ENCODE measurements around the gene CDAN1. TPM values are rescaled to one million over a fixed set of nuclear protein-coding genes. Genes with fewer than 3 reads are reported as not detected.

Gene CDAN1
- total RNA-seq, 2 experiments from 2014 or later = 18.3 to 19.0 TPM

DNA sequence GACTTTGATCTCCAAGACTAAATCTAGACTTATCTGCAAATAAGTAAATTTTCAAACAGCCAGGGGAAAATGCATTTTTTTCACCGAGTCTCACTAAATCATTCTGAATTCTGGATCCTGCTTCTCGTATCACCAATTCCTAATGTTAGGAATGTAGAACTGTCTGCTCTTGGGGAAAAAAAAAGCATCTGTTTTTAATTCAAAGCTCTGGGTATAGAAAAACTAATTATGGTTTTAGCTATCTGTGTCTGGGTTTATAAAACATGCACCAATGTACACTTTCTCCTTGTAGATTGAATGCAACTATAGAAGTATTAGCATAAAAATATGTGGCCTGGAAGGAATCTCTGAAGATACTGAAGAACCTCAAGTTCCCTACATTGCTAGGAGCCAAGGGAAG, 4.8 kb upstream of the CDAN1 start:
- Mint-ChIP-seq H3K27ac (no peak overlapping the region), H3K9me3 (no peaks in the 10 kb centered on the region), H3K4me3 (no peak overlapping the region), H3K4me1 (ENCODE audit: low read depth) (peaks cover 5% of the 10 kb centered on the region), H3K27me3 (no peaks in the 10 kb centered on the region), H3K36me3 (ENCODE audit: low read depth) (no peaks in the 10 kb centered on the region)
- TF ChIP-seq, protein P1, sequence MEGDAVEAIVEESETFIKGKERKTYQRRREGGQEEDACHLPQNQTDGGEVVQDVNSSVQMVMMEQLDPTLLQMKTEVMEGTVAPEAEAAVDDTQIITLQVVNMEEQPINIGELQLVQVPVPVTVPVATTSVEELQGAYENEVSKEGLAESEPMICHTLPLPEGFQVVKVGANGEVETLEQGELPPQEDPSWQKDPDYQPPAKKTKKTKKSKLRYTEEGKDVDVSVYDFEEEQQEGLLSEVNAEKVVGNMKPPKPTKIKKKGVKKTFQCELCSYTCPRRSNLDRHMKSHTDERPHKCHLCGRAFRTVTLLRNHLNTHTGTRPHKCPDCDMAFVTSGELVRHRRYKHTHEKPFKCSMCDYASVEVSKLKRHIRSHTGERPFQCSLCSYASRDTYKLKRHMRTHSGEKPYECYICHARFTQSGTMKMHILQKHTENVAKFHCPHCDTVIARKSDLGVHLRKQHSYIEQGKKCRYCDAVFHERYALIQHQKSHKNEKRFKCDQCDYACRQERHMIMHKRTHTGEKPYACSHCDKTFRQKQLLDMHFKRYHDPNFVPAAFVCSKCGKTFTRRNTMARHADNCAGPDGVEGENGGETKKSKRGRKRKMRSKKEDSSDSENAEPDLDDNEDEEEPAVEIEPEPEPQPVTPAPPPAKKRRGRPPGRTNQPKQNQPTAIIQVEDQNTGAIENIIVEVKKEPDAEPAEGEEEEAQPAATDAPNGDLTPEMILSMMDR (IDR thresholded peaks at IDR 0.05) = no peak
- POLR2A ChIA-PET = interaction anchor here (1.2 kb wide), 1 partner anchor 17 kb away, joined by 3 read pairs; no protein-coding TSS in a partner anchor
- DNase-seq = no peak
- CTCF ChIA-PET = no interaction called here
- no peak for ATAC-seq
- intact Hi-C loops (cut with micrococcal nuclease) = no loop called here

DNA sequence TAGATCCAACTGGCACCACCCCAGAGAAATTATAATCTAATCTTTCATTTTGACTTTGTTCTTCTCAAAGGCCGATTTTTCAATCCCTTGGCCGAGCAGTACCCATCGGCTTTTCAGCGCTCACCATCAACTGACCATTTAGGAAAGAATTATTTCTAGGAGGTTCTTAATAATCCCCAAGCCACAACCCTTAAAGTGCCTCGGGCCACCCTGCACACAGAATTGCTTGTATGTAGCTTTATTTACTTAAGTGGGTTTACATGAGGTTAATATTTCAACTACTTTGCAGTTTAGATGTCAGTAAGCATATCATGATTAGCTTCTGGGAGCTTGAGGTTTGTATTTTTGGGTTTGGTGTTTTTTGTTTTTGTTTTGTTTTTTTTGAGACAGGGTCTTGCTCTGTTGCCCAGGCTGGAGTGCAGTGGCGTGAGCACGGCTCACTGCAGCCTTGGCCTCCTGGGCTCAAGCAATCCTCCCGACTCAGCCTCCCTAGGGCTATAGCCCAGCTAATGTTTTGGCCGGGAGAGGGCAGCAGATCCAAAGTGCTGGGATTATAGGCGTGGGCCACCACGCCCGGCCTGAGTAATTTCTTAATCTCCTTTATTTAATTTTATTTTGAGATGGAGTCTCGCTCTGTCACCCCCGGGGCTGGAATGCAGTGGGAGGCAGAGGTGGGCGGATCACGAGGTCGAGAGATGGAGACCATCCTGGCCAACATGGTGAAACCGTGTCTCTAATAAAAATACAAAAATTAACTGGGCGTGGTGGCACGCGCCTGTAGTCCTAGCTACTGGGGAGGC, 801 bp upstream of the CDAN1 start:
- ATAC-seq = no peak
- Mint-ChIP-seq H3K4me3 (peak overlapping the region; percentile 76), H3K4me1 (ENCODE audit: low read depth) (peaks cover 15% of the 10 kb centered on the region), H3K27me3 (no peaks in the 10 kb centered on the region), H3K36me3 (ENCODE audit: low read depth) (peaks cover 7% of the 10 kb centered on the region), H3K9me3 (no peaks in the 10 kb centered on the region), H3K27ac (peak overlapping the region; percentile 72)
- no peak for DNase-seq
- ChIA-PET CTCF (interaction anchor here (0.8 to 3.8 kb wide), 3 partner anchors 13 to 189 kb away, joined by 3 to 17 read pairs (median 3); no protein-coding TSS in a partner anchor), POLR2A (interaction anchor here (0.7 to 3.1 kb wide), 3 partner anchors 12 to 1803 kb away, joined by 3 to 12 read pairs (median 5); no protein-coding TSS in a partner anchor)
- TF ChIP-seq, protein P1 (IDR thresholded peaks at IDR 0.05) = no peak
- intact Hi-C loops (cut with micrococcal nuclease) = no loop called here

DNA sequence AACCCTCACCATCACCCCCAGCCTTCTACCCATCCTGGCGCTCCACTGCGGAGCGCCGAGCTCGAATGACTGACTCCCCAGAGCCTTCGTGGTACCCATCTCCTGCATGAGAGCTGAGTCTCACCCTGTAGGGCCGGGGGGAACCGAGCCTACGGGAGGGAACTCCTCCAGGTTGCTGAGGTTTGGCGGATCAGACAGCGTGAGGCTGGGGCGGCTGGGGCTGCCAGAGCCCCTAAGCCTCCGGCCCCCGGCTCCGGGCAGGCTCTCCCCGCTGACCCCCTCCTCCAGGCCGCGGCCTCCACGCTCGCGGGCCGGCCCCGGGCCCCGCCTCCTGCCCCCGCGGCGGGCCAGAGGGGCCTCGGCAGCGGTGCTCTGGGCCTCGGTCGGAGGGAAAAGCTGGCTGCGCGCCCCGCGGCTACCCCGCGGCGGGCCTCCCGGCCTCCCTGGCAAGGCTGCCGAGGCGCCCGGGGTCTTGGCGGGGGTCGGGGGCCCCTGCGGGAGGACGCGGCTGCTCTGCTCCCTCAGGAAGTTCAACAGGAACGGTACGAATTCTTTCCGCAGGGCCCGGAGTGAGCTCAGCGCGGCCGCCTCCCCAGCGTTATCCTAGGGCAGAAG, 643 bp downstream of the CDAN1 start:
- DNase-seq (peak; percentile 15), ATAC-seq (peak; percentile 18)
- H3K9me3 Mint-ChIP-seq = no peaks in the 10 kb centered on the region
- ChIA-PET POLR2A (interaction anchor here (1.0 to 3.1 kb wide), 6 partner anchors 11 to 246 kb away, joined by 3 to 12 read pairs (median 4); partner anchors contain the start of gene ZNF106), CTCF (interaction anchor here (1.2 to 3.8 kb wide), 2 partner anchors 65 to 190 kb away, joined by 3 to 17 read pairs; no protein-coding TSS in a partner anchor)
- TF ChIP-seq, protein P1 (IDR thresholded peaks at IDR 0.05) = no peak
- H3K27me3 Mint-ChIP-seq = no peaks in the 10 kb centered on the region
- H3K27ac Mint-ChIP-seq = peak overlapping the region; percentile 61
- H3K36me3 Mint-ChIP-seq (ENCODE audit: low read depth) = peaks cover 10% of the 10 kb centered on the region
- H3K4me3 Mint-ChIP-seq = peak overlapping the region; percentile 76
- peaks cover 15% of the 10 kb centered on the region for H3K4me1 Mint-ChIP-seq (ENCODE audit: low read depth)
- intact Hi-C loops (cut with micrococcal nuclease) = no loop called here

DNA sequence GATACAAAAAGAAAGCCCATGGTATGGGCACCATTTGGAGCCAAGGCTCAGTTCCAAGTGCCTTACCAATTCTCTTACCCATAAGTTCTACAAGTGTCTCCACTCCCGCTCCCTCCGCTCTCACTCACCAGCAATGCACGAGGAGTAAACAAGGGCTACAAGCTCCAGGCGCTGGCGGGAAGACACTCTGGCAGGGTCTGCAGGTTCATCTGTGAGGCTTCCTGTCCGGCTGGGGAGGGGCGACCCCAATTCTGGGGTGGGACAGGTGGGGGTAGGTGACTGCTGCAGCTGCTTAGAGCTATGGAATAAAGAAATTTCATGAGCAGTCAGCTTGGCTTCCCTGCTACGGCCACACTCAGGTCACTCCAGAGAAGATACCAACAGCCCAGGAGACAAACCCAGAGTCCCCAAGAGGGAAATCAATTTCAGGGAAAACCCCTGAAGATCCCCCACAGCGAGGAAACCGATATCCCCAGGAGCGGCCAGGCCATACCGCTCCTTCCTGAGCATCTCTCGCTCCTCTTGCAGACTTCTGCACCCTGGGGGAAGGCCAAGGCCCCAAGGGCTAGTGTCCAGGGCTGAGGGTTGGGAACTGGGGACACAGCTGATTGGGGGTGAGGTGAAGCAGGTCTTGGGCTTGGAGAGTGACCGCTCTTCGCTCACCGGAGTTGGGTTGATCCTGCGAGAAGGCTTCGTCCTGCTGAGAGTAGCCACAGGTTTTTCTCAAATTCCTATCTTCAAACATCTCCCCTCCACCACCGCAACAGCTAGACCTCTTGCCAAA, 1.4 kb downstream of the CDAN1 start:
- Mint-ChIP-seq H3K27ac (peak overlapping the region; percentile 61), H3K9me3 (no peaks in the 10 kb centered on the region), H3K36me3 (ENCODE audit: low read depth) (peaks cover 13% of the 10 kb centered on the region), H3K4me3 (peak overlapping the region; percentile 76), H3K27me3 (no peaks in the 10 kb centered on the region), H3K4me1 (ENCODE audit: low read depth) (peaks cover 15% of the 10 kb centered on the region)
- intact Hi-C loops (cut with micrococcal nuclease) = no loop called here
- POLR2A ChIA-PET = interaction anchor here (0.6 to 3.1 kb wide), 5 partner anchors 10 to 245 kb away, joined by 3 to 12 read pairs (median 3); partner anchors contain the start of gene ZNF106
- TF ChIP-seq, protein P1 (IDR thresholded peaks at IDR 0.05) = no peak
- DNase-seq (no peak), ATAC-seq (no peak)
- CTCF ChIA-PET = interaction anchor here (1.2 to 3.8 kb wide), 2 partner anchors 65 to 191 kb away, joined by 3 to 17 read pairs; no protein-coding TSS in a partner anchor
